Trophoblast cell (in vitro differentiated cells and primary cell): Measurements from ENCODE around the gene LLGL2.
A peak's percentile ranks its signal among the peaks of the same experiment; 100 is the strongest.

Experiments used
- DNase-seq, 2 donors: peaks; one replicate each; pipeline ENCODE4 v3.0.0-alpha.2; 2016
- H2AFZ ChIP-seq: 2 replicates; pipeline ENCODE4 v1.6.1; 2013; ENCODE audit warnings: low read length, moderate library complexity, mild to moderate bottlenecking; ENCODE audit not compliant: insufficient read depth, poor library complexity
- H2AK5ac ChIP-seq: 2 replicates; pipeline ENCODE4 v1.6.1; 2013; ENCODE audit warnings: mild to moderate bottlenecking, low read length
- H2BK120ac ChIP-seq: 2 replicates; pipeline ENCODE4 v1.6.1; 2013; ENCODE audit warnings: low read length, mild to moderate bottlenecking, moderate library complexity; ENCODE audit not compliant: insufficient read depth, poor library complexity
- H2BK12ac ChIP-seq: 2 replicates; pipeline ENCODE4 v1.6.1; 2013; ENCODE audit warnings: mild to moderate bottlenecking, low read length, moderate library complexity
- H2BK5ac ChIP-seq: 2 replicates; pipeline ENCODE4 v1.6.1; 2013; ENCODE audit warnings: low read length, low read depth, moderate library complexity, mild to moderate bottlenecking; ENCODE audit not compliant: poor library complexity
- H3K14ac ChIP-seq: 2 replicates; pipeline ENCODE4 v1.6.1; 2013; ENCODE audit warnings: mild to moderate bottlenecking, low read length
- H3K18ac ChIP-seq: 2 replicates; pipeline ENCODE4 v1.6.1; 2013; ENCODE audit warnings: mild to moderate bottlenecking, low read length
- H3K23ac ChIP-seq: 2 replicates; pipeline ENCODE4 v1.6.1; 2013; ENCODE audit warnings: low read length
- H3K27ac ChIP-seq: 2 replicates; pipeline ENCODE4 v1.5.1; 2013; ENCODE audit warnings: low read depth, mild to moderate bottlenecking, inconsistent platforms, low read length, moderate library complexity
- H3K27me3 ChIP-seq: 2 replicates; pipeline ENCODE4 v1.6.1; 2013; ENCODE audit warnings: inconsistent platforms, mild to moderate bottlenecking, low read length, moderate library complexity; ENCODE audit not compliant: insufficient read depth
- H3K36me3 ChIP-seq, 2 experiments: 1 replicate in 1 of 2; 2 replicates in 1 of 2; pipeline ENCODE4 v1.6.1; 2013; ENCODE audit warnings: low read length in 2 of 2, mild to moderate bottlenecking in 2 of 2, moderate library complexity in 1 of 2; ENCODE audit not compliant: insufficient read depth in 2 of 2, control insufficient read depth in 1 of 2
- H3K4ac ChIP-seq: 2 replicates; pipeline ENCODE4 v1.6.1; 2013; ENCODE audit warnings: low read depth, mild to moderate bottlenecking, low read length, moderate library complexity
- H3K4me1 ChIP-seq, 2 experiments: 1 replicate in 1 of 2; 2 replicates in 1 of 2; pipeline ENCODE4 v1.6.1; 2013; ENCODE audit warnings: low read length in 2 of 2, mild to moderate bottlenecking in 2 of 2, moderate library complexity in 1 of 2; ENCODE audit not compliant: insufficient read depth in 2 of 2, control insufficient read depth in 1 of 2
- H3K4me2 ChIP-seq: 2 replicates; pipeline ENCODE4 v1.6.1; 2013; ENCODE audit warnings: inconsistent platforms, mild to moderate bottlenecking, low read length, moderate library complexity
- H3K4me3 ChIP-seq: 2 replicates; pipeline ENCODE4 v1.5.1; 2013; ENCODE audit warnings: mild to moderate bottlenecking, low read depth, low read length, inconsistent platforms
- H3K79me1 ChIP-seq: one replicate; pipeline ENCODE4 v1.6.1; 2013; ENCODE audit warnings: low read length
- H3K79me2 ChIP-seq: 2 replicates; pipeline ENCODE4 v1.6.1; 2013; ENCODE audit warnings: low read length, mild to moderate bottlenecking; ENCODE audit not compliant: control insufficient read depth, insufficient read depth, poor library complexity
- H3K9ac ChIP-seq: 2 replicates; pipeline ENCODE4 v1.6.1; 2013; ENCODE audit warnings: mild to moderate bottlenecking, low read length
- H3K9me3 ChIP-seq: 2 replicates; pipeline ENCODE4 v1.6.1; 2013; ENCODE audit warnings: low read depth, mild to moderate bottlenecking, control low read depth, inconsistent platforms, low read length; ENCODE audit not compliant: insufficient read depth
- H4K12ac ChIP-seq: 2 replicates; pipeline ENCODE4 v1.6.1; 2013; ENCODE audit warnings: low read depth, mild to moderate bottlenecking, low read length, moderate library complexity
- H4K8ac ChIP-seq: 2 replicates; pipeline ENCODE4 v1.6.1; 2013; ENCODE audit warnings: low read depth, mild to moderate bottlenecking, low read length, moderate library complexity
- H4K91ac ChIP-seq: one replicate; pipeline ENCODE4 v1.6.1; 2013; ENCODE audit warnings: low read depth, mild to moderate bottlenecking, low read length, moderate library complexity
- WGBS: extraction: QIAGEN DNeasy Blood & Tissue Kit; methylation state at CpG from one replicate; pipeline ENCODE4 v1.1.7; 2013; ENCODE audit warnings: missing lambda C conversion rate; ENCODE audit not compliant: insufficient read length, insufficient coverage; ENCODE audit errors: extremely low coverage; 5-methylcytosine and 5-hydroxymethylcytosine counted together

The LLGL2 gene

GRCh38 chr17:75514919-75515495 lies 10.5 kb upstream of the LLGL2 start:
- peaks cover 14 to 18% of the 10 kb centered on the region in 2 experiments for H3K4me1 ChIP-seq
- H3K4me3 ChIP-seq, result peak overlapping the region; percentile 87
- H3K36me3 ChIP-seq, result peaks cover 7 to 9% of the 10 kb centered on the region in 2 experiments
- peak overlapping the region; percentile 83 for H2BK5ac ChIP-seq
- no peak for DNase-seq
- peak overlapping the region; percentile 81 for H4K12ac ChIP-seq
- H2AFZ ChIP-seq, result peak overlapping the region; percentile 42
- peak overlapping the region; percentile 10 for H3K27ac ChIP-seq
- H3K14ac ChIP-seq, result peak overlapping the region; percentile 82
- no peaks in the 10 kb centered on the region for H3K9me3 ChIP-seq
- peak overlapping the region; percentile 67 for H3K18ac ChIP-seq
- H3K79me1 ChIP-seq, result peaks cover 10% of the 10 kb centered on the region
- WGBS, result no CpG with 5 or more reads among the region's 50 CpGs
- peak overlapping the region; percentile 66 for H3K4ac ChIP-seq
- peak overlapping the region; percentile 79 for H4K8ac ChIP-seq
- H3K27me3 ChIP-seq, result no peaks in the 10 kb centered on the region
- H3K23ac ChIP-seq, result no peak overlapping the region
- H3K79me2 ChIP-seq, result peaks cover 9% of the 10 kb centered on the region
- peak overlapping the region; percentile 88 for H3K4me2 ChIP-seq
- H4K91ac ChIP-seq, result peak overlapping the region; percentile 85
- H2BK12ac ChIP-seq, result no peak overlapping the region
- H2AK5ac ChIP-seq, result peak overlapping the region; percentile 18
- peak overlapping the region; percentile 39 for H2BK120ac ChIP-seq
- H3K9ac ChIP-seq, result peak overlapping the region; percentile 89

DNA sequence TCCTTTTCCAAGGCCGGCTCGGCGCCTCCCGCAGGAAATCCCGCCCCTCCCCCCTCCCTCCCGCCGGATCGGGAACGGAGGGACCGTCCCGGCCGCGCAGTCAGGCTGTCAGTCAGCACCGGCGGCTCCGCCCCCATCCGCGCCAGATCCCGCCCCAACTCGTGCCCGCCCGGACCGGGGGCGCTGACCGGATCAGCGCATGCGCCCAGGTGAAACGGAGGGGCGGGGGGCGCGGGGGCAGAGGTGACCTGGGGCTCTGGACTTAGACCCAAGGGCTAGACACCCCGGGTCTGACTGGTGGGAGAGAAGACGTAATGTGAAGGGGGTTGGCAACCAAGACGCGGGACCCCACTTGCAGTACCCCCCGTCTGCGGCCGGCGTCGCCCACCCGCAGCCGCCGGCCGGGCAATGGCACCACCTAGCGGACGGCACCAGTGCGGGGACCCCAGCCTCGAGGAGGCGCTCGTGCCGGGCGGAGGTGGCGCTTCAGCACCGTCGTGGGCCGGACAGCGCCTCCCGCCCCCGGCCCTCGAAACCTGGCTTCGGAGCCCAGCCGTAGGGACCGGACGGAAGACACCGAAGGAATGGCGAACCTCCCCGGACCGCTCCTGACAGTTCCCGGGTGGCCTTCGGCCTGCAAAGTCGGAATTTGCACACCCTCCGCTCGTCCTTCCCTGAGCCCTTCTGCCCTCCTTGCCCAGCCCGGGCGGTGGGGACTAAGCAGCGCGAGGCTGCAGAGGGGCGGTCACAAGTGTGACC lies 9.8 kb upstream of the LLGL2 start, which contains the start of gene CASKIN2:
Gene CASKIN2 (minus strand): TSS at position 42 of the 759 bp plus-strand sequence. CDS start 1,733 bp downstream, outside the sequence.
- Histone ChIP-seq H2BK120ac (peak within 1 kb of the TSS; percentile 58), H2BK12ac (no peak within 1 kb of the TSS), H3K36me3 (peaks cover 7% of the 10 kb centered on the region in 2 experiments), H2BK5ac (peak within 1 kb of the TSS; percentile 86), H3K4me1 (peaks cover 14 to 18% of the 10 kb centered on the region in 2 experiments), H3K4ac (peak within 1 kb of the TSS; percentile 66), H3K79me1 (peaks cover 10% of the 10 kb centered on the region), H4K12ac (peak within 1 kb of the TSS; percentile 81), H2AK5ac (peak within 1 kb of the TSS; percentile 18), H3K14ac (peak within 1 kb of the TSS; percentile 82), H3K27me3 (no peaks in the 10 kb centered on the region), H3K27ac (peak within 1 kb of the TSS; percentile 45), H3K9ac (peak within 1 kb of the TSS; percentile 89), H3K4me3 (peak within 1 kb of the TSS; percentile 90), H2AFZ (peak within 1 kb of the TSS; percentile 92), H4K8ac (peak within 1 kb of the TSS; percentile 79), H3K4me2 (peak within 1 kb of the TSS; percentile 88), H3K18ac (peak within 1 kb of the TSS; percentile 67), H4K91ac (peak within 1 kb of the TSS; percentile 85), H3K79me2 (peaks cover 9% of the 10 kb centered on the region), H3K23ac (no peak within 1 kb of the TSS), H3K9me3 (no peaks in the 10 kb centered on the region)
- DNase-seq, result peak; percentile 80 to 86
- no CpG with 5 or more reads among the region's 78 CpGs for WGBS

DNA sequence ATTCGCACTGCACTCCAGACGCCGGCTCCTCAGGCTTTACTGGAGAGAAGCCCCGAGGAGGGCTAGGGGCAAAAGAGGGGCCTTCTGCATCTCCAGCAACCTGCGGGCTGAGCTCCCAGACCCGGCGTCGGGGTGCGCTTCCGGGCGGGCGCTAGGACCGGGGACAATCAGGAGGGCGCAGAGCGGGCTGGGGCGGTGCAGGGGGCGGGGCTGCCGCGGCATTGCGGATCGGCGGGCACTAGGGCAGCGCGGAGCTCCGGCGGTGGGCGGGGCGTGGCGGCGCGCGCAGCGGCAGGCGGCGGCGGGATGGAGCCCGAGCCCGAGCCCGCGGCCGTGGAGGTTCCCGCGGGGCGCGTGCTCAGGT lies 9.3 kb upstream of the LLGL2 start, which contains the start of gene TSEN54:
Gene TSEN54 (plus strand): TSS at position 274 of the 364 bp plus-strand sequence. CDS start 33 bp downstream, at position 307.
- Histone ChIP-seq H2BK5ac (peak within 1 kb of the TSS; percentile 86), H3K79me1 (peaks cover 10% of the 10 kb centered on the region), H3K4ac (no peak within 1 kb of the TSS), H4K12ac (no peak within 1 kb of the TSS), H3K27me3 (no peaks in the 10 kb centered on the region), H3K9ac (peak within 1 kb of the TSS; percentile 72), H3K4me2 (peak within 1 kb of the TSS; percentile 88), H3K27ac (peak within 1 kb of the TSS; percentile 49), H2BK12ac (no peak within 1 kb of the TSS), H3K23ac (no peak within 1 kb of the TSS), H3K18ac (peak within 1 kb of the TSS; percentile 66), H2AK5ac (no peak within 1 kb of the TSS), H3K36me3 (peaks cover 5 to 8% of the 10 kb centered on the region in 2 experiments), H3K4me3 (peak within 1 kb of the TSS; percentile 90), H4K8ac (peak within 1 kb of the TSS; percentile 69), H4K91ac (peak within 1 kb of the TSS; percentile 60), H2AFZ (peak within 1 kb of the TSS; percentile 92), H3K79me2 (peaks cover 9% of the 10 kb centered on the region), H3K4me1 (peaks cover 14 to 18% of the 10 kb centered on the region in 2 experiments), H2BK120ac (peak within 1 kb of the TSS; percentile 58), H3K9me3 (no peaks in the 10 kb centered on the region), H3K14ac (peak within 1 kb of the TSS; percentile 34)
- DNase-seq, result peak; percentile 84 to 85
- WGBS, result no CpG with 5 or more reads among the region's 45 CpGs

GRCh38 chr17:75516619-75517296 lies 8.7 kb upstream of the LLGL2 start:
- Histone ChIP-seq H3K18ac (peak overlapping the region; percentile 66), H3K79me1 (peaks cover 10% of the 10 kb centered on the region), H3K27me3 (no peaks in the 10 kb centered on the region), H2AK5ac (no peak overlapping the region), H3K14ac (peak overlapping the region; percentile 34), H4K91ac (no peak overlapping the region), H3K79me2 (peaks cover 9% of the 10 kb centered on the region), H4K8ac (no peak overlapping the region), H3K27ac (peak overlapping the region; percentile 49), H3K4me1 (peaks cover 14 to 18% of the 10 kb centered on the region in 2 experiments), H3K4me3 (peak overlapping the region; percentile 90), H2BK5ac (peak overlapping the region; percentile 35), H3K4me2 (peak overlapping the region; percentile 79), H3K36me3 (peaks cover 6 to 12% of the 10 kb centered on the region in 2 experiments), H3K9me3 (no peaks in the 10 kb centered on the region), H3K23ac (no peak overlapping the region), H2BK12ac (no peak overlapping the region), H3K9ac (peak overlapping the region; percentile 72), H2BK120ac (no peak overlapping the region), H4K12ac (no peak overlapping the region), H2AFZ (peak overlapping the region; percentile 80), H3K4ac (no peak overlapping the region)
- peak in 1 of 2 donors; percentile 42 for DNase-seq
- WGBS, result no CpG with 5 or more reads among the region's 65 CpGs
